Measurements from ENCODE around the gene SHC4. TPM values are rescaled to one million over a fixed set of nuclear protein-coding genes. Genes with fewer than 3 reads are reported as not detected.

The SHC4 gene
- total and polyA plus RNA-seq, 9 of the 15 experiments (the other 6 are each of a cell fraction or from before 2014, with no cell fraction given): 0.43 to 1.2 (median 0.67) TPM

GRCh38 chr15:48851956-48852355 is 111.8 kb downstream of the SHC4 start (continued):
- TF ChIP-seq BCLAF1 (IDR thresholded peaks at IDR 0.05; ENCODE audit: borderline replicate concordance in 1 of 2, control insufficient read depth in 1 of 2, low read depth in 2 of 2, low read length in 1 of 2) (no peak), POLR2H (tag; IDR thresholded peaks at IDR 0.05; ENCODE audit: low read depth) (no peak), NCOR1 (IDR thresholded peaks at IDR 0.05) (peak; percentile 84), POLR2AphosphoS5 (IDR thresholded peaks at IDR 0.05; ENCODE audit: control insufficient read depth, insufficient read depth, low read depth, low read length) (no peak), ZNF324 (CRISPR knock-in tag; IDR thresholded peaks at IDR 0.05) (no peak), SIRT6 (IDR thresholded peaks at IDR 0.05; ENCODE audit: low read depth, low read length) (no peak), ATF7 (IDR thresholded peaks at IDR 0.05) (0 out of 2 replicates have a peak, but pooled peaks have one; percentile 22), SAFB (IDR thresholded peaks at IDR 0.05; ENCODE audit: borderline replicate concordance, low read depth, low read length) (no peak), POLR2B (IDR thresholded peaks at IDR 0.05; ENCODE audit: low read depth, partially characterized antibody) (no peak), C11orf30 (IDR thresholded peaks at IDR 0.05; ENCODE audit: low read depth) (peak; percentile 35; the same call in 1 of the 2 replicates), CBX2 (IDR thresholded peaks at IDR 0.05; ENCODE audit: insufficient read depth, low read length, poor library complexity, severe bottlenecking) (no peak), SMARCA4 (IDR thresholded peaks at IDR 0.05) (peak; percentile 96), MAFF (IDR thresholded peaks at IDR 0.05; ENCODE audit: low read length) (peak; percentile 33; the same call in 1 of the 2 replicates), PREB (CRISPR knock-in tag; IDR thresholded peaks at IDR 0.05) (no peak), ZFP91 (CRISPR knock-in tag; IDR thresholded peaks at IDR 0.05) (no peak), CHD2 (IDR thresholded peaks at IDR 0.05; ENCODE audit: low read depth, low read length) (no peak), ZNF583 (CRISPR knock-in tag; IDR thresholded peaks at IDR 0.05) (no peak), USF2 (CRISPR knock-in tag; IDR thresholded peaks at IDR 0.05) (no peak), FOXA1 (IDR thresholded peaks at IDR 0.05; ENCODE audit: borderline replicate concordance) (peak; percentile 76), ZEB2 (IDR thresholded peaks at IDR 0.05) (peak; percentile 58; the same call in 1 of the 2 replicates), CBFA2T3 (IDR thresholded peaks at IDR 0.05) (peak; percentile 93), NFE2 (IDR thresholded peaks at IDR 0.05; ENCODE audit: low read depth) (peak; percentile 74), EHMT2 (IDR thresholded peaks at IDR 0.05) (peak; percentile 27; the same call in 1 of the 2 replicates)

Measured in K562 (cell line).